T-helper 17 cell (primary cell): ENCODE measurements around the gene PIK3C2G. TPM values are rescaled to one million over a fixed set of nuclear protein-coding genes. Genes with fewer than 3 reads are reported as not detected.

ENCODE experiments used
- ATAC-seq: fragments of 150-1000 bp; cut with Tn5 transposase; 2 replicates; pipeline ENCODE4 v1.10.0; 2021; ENCODE audit warnings: mild to moderate bottlenecking, moderate library complexity
- DNase-seq, 3 donors: peaks; one replicate each; pipeline versions ENCODE4 v3.0.0 to v3.0.0-alpha.2; 2020 to 2021
- H3K9me3 ChIP-seq: one replicate; pipeline ENCODE4 v1.7.0; 2013; ENCODE audit warnings: low read length, mild to moderate bottlenecking; ENCODE audit not compliant: control insufficient read depth, poor library complexity, severe bottlenecking
- H3K27ac Mint-ChIP-seq: one replicate; pipeline ENCODE4 v1.8.0; 2022; ENCODE audit warnings: mild to moderate bottlenecking, moderate library complexity, mixed read lengths
- H3K27me3 Mint-ChIP-seq: one replicate; pipeline ENCODE4 v1.8.0; 2022; ENCODE audit warnings: mixed read lengths
- H3K36me3 Mint-ChIP-seq: one replicate; pipeline ENCODE4 v1.8.0; 2022; ENCODE audit warnings: low read depth, mixed read lengths
- H3K4me1 Mint-ChIP-seq: one replicate; pipeline ENCODE4 v1.8.0; 2022; ENCODE audit warnings: mild to moderate bottlenecking, mixed read lengths
- H3K4me3 Mint-ChIP-seq: one replicate; pipeline ENCODE4 v1.8.0; 2022; ENCODE audit warnings: mild to moderate bottlenecking, moderate library complexity, mixed read lengths
- total RNA-seq, 4 donors: library from RNA in 2 of 4; stranded (reverse) in 2 of 4; gene quantifications; one replicate each; pipeline ENCODE4 v1.2.3 and lab custom pipeline; 2022 to 2026

The PIK3C2G gene
- total RNA-seq, 2 donors from 2014 or later, result not detected

DNA sequence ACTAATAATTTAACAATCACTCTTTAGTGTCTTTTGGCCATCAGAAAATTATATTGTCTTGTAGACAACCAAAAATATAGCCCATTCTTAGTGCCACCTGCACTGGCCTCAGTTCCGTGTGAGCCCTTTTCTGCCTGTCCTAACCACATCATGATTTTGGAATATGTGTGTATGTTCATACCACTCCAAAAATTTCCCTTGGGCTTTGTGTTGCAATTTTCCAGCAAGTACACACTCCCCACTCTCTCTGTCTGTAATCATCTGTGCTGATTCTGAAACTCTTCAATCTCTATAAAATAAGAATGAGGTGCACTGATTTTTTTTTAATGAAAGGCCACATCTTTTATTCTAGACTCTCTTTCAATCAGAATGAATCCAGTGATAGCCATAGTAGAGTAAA lies 196.0 kb downstream of the PIK3C2G start:
- Mint-ChIP-seq H3K27me3 (no peaks in the 10 kb centered on the region), H3K4me3 (no peak overlapping the region), H3K36me3 (no peaks in the 10 kb centered on the region), H3K4me1 (no peaks in the 10 kb centered on the region), H3K27ac (no peak overlapping the region)
- no peaks in the 10 kb centered on the region for H3K9me3 ChIP-seq
- DNase-seq (no peak), ATAC-seq (no peak)

DNA sequence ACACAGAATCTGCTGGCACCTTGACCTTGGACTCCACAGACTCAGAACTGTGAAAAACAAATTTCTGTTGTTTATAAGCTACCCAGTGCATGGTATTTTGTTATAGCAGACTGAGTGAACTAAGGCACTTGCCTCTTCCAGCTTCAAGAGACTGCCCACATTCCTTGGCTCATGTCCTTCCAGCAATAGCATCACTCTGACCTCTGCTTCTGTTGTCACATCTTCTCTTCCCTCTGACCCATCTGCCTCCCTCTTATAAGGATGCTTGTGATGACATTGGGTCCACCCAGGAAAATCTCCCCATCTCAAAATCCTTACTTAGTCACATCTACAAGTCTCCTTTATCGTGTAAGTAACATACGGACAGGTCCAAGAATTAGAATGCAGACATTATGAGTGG lies 200.4 kb downstream of the PIK3C2G start:
- no peaks in the 10 kb centered on the region for H3K27me3 Mint-ChIP-seq
- H3K36me3 Mint-ChIP-seq, result no peaks in the 10 kb centered on the region
- ATAC-seq (no peak), DNase-seq (no peak)
- H3K4me1 Mint-ChIP-seq, result no peaks in the 10 kb centered on the region
- H3K4me3 Mint-ChIP-seq, result no peak overlapping the region
- H3K27ac Mint-ChIP-seq, result no peak overlapping the region
- H3K9me3 ChIP-seq, result no peaks in the 10 kb centered on the region

DNA sequence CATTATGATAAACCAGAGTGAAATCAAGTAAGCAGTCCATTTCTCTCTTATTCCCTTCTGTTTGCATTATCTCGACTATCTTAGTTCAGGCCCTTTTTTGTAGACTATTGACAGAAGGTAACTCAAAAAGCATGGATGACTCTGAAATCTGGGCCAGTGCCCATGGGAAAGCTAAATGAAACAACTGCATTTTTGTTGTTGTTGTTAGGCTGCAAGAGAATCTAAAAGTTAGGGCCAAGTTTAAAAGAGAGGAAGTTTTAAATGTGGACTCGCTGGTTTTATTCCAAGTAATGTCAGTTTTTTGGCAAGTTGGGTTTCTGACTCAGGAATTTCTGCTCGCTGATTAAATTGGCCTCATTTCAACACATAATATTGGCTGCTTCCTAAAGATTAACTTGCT lies 201.1 kb downstream of the PIK3C2G start:
- no peak for ATAC-seq
- no peaks in the 10 kb centered on the region for H3K4me1 Mint-ChIP-seq
- no peak for DNase-seq

DNA sequence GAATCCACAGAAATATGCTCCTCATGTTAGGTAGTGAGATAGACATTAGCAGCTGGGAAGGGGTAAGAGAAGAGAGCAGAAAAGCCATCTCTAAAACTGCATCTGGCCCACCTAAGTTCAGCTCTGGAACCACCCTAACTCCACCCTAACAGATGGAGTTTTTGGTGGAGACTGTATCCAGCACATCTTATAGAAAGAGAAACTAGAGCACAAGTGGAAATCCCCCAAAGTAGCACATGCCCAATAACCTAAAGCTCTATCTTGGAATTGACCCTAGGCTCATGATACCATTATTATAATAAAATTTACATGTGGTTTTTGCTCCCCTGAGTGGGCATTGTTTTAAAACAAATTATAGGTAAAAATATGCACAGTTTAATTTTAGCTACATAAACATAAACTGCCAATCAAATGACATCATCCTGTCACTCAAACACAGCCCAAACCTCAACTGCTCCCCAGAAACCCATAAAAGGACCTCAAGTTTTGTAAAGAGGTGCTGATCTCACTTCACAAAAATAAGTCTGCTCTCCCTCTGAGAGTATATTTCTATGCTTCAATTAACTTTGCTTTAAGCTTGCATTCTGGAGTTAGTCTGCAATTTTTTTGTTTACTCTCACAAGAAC lies 206.4 kb downstream of the PIK3C2G start:
- H3K9me3 ChIP-seq, result no peaks in the 10 kb centered on the region
- Mint-ChIP-seq H3K4me3 (no peak overlapping the region), H3K4me1 (no peaks in the 10 kb centered on the region), H3K36me3 (no peaks in the 10 kb centered on the region), H3K27ac (no peak overlapping the region), H3K27me3 (no peaks in the 10 kb centered on the region)
- ATAC-seq (no peak), DNase-seq (no peak)

More for the DNA sequence above, 201.1 kb downstream of the PIK3C2G start:
- Mint-ChIP-seq H3K27ac (no peak overlapping the region), H3K36me3 (no peaks in the 10 kb centered on the region), H3K27me3 (no peaks in the 10 kb centered on the region), H3K4me3 (no peak overlapping the region)
- no peaks in the 10 kb centered on the region for H3K9me3 ChIP-seq

DNA sequence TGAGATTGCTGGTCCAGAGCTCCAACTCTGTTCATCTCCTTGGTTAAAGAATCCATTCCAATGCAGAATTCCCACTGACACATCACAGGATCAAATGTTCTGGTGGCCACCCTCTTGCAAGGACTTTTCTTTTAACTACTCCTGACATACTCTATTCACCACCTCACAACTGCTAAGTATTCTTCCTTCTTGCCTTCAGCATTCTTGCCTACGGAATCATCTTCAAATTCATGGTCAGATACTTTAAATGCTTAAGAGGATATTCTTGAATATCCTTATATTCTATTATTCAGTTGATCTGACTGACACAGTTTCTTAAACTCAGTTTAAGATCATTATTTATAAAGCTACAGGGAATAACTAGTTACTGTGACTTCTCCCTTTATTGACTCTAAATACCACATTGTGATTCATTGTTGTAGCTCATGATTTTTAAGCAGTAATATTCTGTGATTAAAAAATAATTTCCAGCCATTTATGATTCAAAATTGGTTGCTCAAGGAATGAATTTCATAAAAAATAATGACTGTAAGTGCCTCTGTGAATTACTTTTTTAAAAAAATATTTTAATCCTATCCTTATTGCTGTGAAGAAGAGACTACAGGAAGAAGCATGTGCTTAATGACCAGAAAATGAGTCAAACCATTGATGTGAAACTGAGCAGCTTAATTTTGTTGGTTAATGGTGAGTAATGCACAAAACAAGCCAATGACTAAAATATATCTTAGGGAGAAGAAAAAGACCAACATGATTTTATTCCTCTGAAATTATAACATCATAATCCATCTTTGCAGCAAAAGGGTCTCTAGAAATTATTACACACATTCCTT lies 207.1 kb downstream of the PIK3C2G start:
- H3K4me1 Mint-ChIP-seq, result no peaks in the 10 kb centered on the region
- no peaks in the 10 kb centered on the region for H3K36me3 Mint-ChIP-seq
- no peaks in the 10 kb centered on the region for H3K9me3 ChIP-seq
- DNase-seq (no peak), ATAC-seq (no peak)
- no peak overlapping the region for H3K27ac Mint-ChIP-seq
- H3K27me3 Mint-ChIP-seq, result no peaks in the 10 kb centered on the region
- no peak overlapping the region for H3K4me3 Mint-ChIP-seq

DNA sequence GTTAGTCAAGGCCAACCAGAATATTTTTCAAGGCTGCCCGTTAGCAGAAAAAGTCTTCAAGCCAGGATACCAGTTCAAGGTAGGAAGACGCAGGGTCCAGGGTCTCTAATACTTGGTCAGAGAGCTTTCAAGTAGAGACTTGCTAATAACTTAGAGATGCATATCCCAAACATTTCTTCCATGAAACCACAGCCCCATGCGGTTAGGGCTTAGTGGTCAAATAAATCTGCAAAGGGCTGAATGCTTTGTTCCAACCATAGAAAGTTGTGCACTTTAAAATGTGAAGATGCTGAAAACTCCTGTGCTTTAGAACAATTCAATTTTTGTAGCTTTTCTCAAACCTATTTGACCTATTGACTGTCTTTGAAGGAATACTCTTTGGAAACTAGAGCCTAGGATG lies 208.9 kb downstream of the PIK3C2G start:
- Mint-ChIP-seq H3K27me3 (no peaks in the 10 kb centered on the region), H3K4me3 (no peak overlapping the region), H3K4me1 (no peaks in the 10 kb centered on the region), H3K36me3 (no peaks in the 10 kb centered on the region), H3K27ac (no peak overlapping the region)
- no peaks in the 10 kb centered on the region for H3K9me3 ChIP-seq
- ATAC-seq (no peak), DNase-seq (no peak)

DNA sequence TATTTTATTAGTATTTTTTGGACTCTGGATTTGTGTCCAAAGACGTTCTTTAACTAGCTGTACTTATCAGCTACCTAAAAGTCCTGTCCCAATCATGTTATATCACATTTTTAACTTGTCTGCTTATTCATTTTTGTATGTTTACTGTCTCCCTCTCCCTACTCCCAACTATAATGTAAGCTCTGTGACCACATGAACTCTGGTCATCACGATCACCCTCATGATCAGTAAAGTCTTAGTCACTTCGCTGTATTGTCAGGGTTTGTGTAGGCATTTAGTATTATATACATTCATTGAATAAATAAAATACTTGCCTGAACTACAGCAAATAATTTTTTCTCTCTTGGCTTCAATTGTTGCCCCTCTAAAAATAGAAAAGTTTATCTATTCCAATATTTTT lies 211.0 kb downstream of the PIK3C2G start:
- ATAC-seq (no peak), DNase-seq (no peak)
- Mint-ChIP-seq H3K36me3 (no peaks in the 10 kb centered on the region), H3K27me3 (no peaks in the 10 kb centered on the region), H3K4me3 (no peak overlapping the region), H3K4me1 (no peaks in the 10 kb centered on the region), H3K27ac (no peak overlapping the region)
- H3K9me3 ChIP-seq, result no peaks in the 10 kb centered on the region

DNA sequence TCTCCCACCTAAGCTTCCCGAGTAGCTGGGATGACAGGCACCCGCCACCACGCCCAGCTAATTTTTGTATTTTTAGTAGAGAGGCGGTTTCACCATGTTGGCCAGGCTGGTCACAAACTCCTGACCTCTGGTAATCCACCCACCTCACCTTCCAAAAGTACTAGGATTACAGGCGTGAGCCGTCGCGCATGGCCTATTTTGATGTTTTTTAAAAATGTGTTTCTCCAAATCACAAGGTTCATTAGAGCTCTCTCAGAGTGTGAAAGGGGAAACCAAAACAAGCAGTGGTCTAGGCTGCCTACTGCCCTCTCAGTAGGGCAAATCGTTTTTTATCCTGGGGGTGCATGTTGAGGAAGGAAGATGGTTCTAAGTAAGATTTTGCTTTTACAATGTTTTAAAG lies 211.5 kb downstream of the PIK3C2G start:
- H3K4me1 Mint-ChIP-seq, result no peaks in the 10 kb centered on the region
- no peak overlapping the region for H3K4me3 Mint-ChIP-seq
- no peaks in the 10 kb centered on the region for H3K27me3 Mint-ChIP-seq
- DNase-seq (no peak), ATAC-seq (no peak)
- no peaks in the 10 kb centered on the region for H3K9me3 ChIP-seq
- H3K27ac Mint-ChIP-seq, result no peak overlapping the region
- H3K36me3 Mint-ChIP-seq, result no peaks in the 10 kb centered on the region

DNA sequence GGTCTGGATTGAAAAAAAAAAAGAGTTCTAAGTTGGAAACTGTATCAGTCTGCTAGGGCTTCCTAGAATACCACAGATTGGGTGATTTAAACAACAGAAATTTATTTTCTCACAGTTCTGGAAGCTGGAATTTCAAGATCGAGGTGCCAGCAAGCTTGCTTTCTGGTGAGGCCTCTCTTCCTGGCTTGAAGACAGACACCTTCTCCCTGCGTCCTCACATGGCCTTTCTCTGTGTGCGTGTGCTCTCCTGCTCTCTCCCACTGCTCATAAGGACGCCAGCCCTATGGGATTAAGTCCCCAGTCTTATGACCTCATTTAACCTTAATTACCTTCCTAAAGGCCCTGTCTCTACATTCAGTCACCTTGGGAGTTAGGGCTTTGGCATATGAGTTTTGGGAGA lies 215.5 kb downstream of the PIK3C2G start:
- ATAC-seq, result no peak
- Mint-ChIP-seq H3K27ac (no peak overlapping the region), H3K4me3 (no peak overlapping the region), H3K27me3 (no peaks in the 10 kb centered on the region), H3K36me3 (no peaks in the 10 kb centered on the region), H3K4me1 (no peaks in the 10 kb centered on the region)
- DNase-seq, result no peak
- H3K9me3 ChIP-seq, result no peaks in the 10 kb centered on the region

DNA sequence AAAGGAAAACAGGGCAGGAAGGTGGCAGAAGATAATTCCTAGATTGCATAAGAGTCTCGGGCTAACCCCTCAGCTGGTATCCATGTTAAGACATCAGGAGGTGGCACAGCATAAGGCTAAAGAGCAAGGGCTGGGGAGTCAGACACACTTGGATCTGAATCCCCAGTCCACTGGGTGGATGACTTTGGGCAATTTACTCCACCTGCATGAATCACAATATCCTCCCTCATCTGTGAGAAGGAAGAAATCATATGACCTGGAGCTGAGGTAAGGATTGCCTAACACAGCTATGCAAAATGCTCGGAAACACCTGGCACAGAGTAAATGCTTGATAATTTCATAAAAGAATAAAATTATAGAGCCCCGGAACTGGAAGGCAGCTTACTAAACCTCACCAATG lies 217.9 kb downstream of the PIK3C2G start:
- H3K9me3 ChIP-seq, result no peaks in the 10 kb centered on the region
- Mint-ChIP-seq H3K27ac (no peak overlapping the region), H3K27me3 (no peaks in the 10 kb centered on the region), H3K36me3 (no peaks in the 10 kb centered on the region), H3K4me3 (no peak overlapping the region), H3K4me1 (no peaks in the 10 kb centered on the region)
- no peak for ATAC-seq
- no peak for DNase-seq

DNA sequence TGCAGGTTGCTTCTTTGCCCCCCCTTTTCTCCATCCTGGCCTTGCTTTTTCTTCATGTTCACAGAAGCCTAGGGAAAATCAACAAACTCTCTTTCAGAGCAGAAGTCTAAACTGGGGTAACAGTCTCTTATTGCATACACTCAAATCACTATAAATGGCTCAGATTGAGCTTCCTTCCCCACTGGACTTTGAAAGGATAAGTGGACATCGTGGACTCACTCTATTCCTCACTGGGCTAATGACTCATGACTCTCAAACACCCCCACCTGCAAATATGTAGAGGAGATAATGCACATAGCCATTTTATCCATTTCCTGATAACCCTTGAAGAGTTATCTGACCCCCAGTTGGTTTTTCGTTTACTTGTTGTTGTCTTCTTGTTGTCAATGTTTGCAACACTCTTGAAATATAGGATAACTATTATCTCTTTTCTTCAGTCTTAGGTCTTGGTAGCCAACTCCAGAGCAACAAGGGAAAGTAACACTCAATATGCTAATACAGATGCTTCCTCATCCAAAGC lies 221.3 kb downstream of the PIK3C2G start:
- H3K4me1 Mint-ChIP-seq, result no peaks in the 10 kb centered on the region
- no peaks in the 10 kb centered on the region for H3K27me3 Mint-ChIP-seq
- no peak overlapping the region for H3K4me3 Mint-ChIP-seq
- DNase-seq, result no peak
- no peaks in the 10 kb centered on the region for H3K36me3 Mint-ChIP-seq
- H3K9me3 ChIP-seq, result no peaks in the 10 kb centered on the region
- no peak overlapping the region for H3K27ac Mint-ChIP-seq
- no peak for ATAC-seq

DNA sequence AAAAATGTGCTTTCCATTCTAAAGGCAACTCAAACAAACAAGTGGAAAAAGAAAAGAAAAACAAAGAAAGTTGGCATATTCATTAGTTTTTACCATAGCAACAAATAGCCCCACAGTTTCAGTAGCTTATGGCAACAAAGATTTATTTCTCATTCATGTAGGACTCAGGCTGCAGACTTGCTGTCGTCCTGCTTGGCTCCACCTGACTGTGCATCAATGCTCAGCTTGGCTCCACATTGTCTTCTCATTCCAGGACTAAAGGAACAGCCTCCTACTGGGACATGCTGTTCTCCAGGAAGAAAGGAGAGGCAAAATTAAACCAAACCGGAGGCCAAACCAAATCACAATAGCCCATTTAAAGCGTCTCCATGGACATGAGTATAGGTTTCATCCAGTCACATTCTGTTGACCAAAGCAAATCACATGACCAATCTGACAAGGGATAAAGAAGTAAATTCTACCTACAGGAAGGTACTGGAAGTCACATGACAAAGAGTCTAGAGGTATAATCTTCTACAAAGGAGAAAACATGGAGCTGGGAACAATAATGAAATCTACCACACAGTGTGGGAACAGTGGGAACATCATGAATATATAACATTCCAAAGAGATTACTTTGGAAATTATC lies 222.5 kb downstream of the PIK3C2G start:
- Mint-ChIP-seq H3K27me3 (no peaks in the 10 kb centered on the region), H3K4me3 (no peak overlapping the region), H3K27ac (no peak overlapping the region)

DNA sequence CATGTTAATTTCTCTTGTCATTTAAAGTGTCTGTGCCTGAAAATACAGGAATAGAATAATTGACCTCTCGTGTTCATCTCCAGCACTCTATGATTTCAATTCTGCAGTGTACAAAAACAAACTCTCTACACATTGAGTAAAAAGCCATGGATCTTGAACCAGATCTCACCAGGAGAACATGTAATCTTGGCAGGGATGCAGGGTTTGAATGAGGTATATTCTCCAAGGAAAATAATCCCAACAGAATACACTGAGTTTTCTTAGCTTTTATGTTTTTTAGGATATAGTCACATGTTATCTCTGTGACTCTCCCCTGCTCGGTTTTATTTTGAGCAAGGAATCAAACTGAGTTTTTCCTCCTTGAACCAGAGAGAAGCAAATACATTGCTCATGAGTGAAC lies 224.7 kb downstream of the PIK3C2G start:
- no peak overlapping the region for H3K4me3 Mint-ChIP-seq
- no peak overlapping the region for H3K27ac Mint-ChIP-seq
- DNase-seq, result no peak
- ATAC-seq, result no peak
- H3K4me1 Mint-ChIP-seq, result no peaks in the 10 kb centered on the region
- no peaks in the 10 kb centered on the region for H3K9me3 ChIP-seq
- H3K36me3 Mint-ChIP-seq, result no peaks in the 10 kb centered on the region
- H3K27me3 Mint-ChIP-seq, result no peaks in the 10 kb centered on the region

More for the DNA sequence above, 222.5 kb downstream of the PIK3C2G start:
- H3K4me1 Mint-ChIP-seq, result no peaks in the 10 kb centered on the region
- no peak for DNase-seq
- no peaks in the 10 kb centered on the region for H3K36me3 Mint-ChIP-seq
- no peak for ATAC-seq
- H3K9me3 ChIP-seq, result no peaks in the 10 kb centered on the region
